ENCODE data around the gene ALS2. TPM values are rescaled to one million over a fixed set of nuclear protein-coding genes. Genes with fewer than 3 reads are reported as not detected.

Gene ALS2
- total and polyA plus RNA-seq, 2 donors from 2014 or later = 7.1 to 24.4 TPM

DNA sequence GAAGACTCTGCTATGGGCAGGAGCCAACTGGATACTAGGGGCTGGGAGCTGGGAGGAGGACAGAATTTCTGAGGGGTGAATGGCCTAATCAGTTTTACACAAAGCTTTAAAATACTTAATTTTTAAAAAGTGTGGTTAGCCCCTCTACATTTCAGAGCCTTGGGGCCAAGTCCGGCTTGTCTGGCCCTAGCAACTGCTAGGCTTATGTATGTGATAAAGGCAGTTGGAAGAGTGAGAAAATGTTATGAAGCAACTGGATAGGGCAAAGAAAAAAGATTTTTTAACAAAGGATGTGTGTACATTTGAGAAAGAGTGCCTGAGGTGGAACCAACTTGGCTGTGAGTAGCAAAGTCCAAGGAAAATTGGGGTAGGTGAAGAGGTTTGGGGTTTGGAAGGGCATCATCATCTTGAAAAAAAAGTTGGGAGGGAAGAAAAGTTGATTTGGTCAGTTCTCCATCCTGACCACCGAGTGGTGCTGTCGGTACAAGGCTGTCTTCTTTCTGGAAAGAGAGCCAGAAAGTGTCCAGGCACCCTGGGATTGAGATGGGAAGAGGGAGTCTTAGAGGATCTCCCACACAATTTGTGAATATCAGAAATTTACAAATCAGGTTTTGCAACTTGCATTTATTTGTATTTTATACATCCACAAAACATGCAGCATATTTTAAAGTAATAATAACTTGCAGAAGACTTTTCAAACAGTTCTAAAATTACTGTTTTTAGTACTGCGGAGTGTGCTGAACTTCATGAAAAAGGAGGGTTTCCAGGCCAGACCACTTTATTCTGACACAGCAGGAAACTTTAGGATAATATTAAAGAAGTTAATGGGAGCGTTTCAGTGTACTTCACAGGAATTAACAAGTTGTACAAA is 15.1 kb upstream of the ALS2 start:
- intact Hi-C loops (cut with DNase I) = loop anchor here (5.0 kb wide), 1 partner anchor 381 kb away; no protein-coding TSS in a partner anchor
- Histone ChIP-seq H3K4me1 (ENCODE audit: control insufficient read depth in 2 of 3, insufficient read depth in 2 of 3, low read depth in 1 of 3, low read length in 3 of 3) (no peaks in the 10 kb centered on the region), H3K4me3 (ENCODE audit: low read length in 3 of 3) (no peak overlapping the region), H3K9me3 (ENCODE audit: control insufficient read depth in 2 of 3, insufficient read depth in 1 of 3, low read length in 3 of 3) (no peaks in the 10 kb centered on the region), H3K27ac (ENCODE audit: low read depth in 2 of 2, low read length in 2 of 2) (no peak overlapping the region), H3K36me3 (ENCODE audit: control insufficient read depth in 2 of 3, insufficient read depth in 3 of 3, low read length in 3 of 3) (no peaks in the 10 kb centered on the region), H3K9ac (ENCODE audit: low read length in 3 of 3) (no peak overlapping the region), H3K27me3 (ENCODE audit: control insufficient read depth, insufficient read depth, low read length) (no peaks in the 10 kb centered on the region)
- DNase-seq = peak in 4 of 5 donors; percentile 43 to 75 (median 48)
- no peak for FAIRE-seq
- TF ChIP-seq, protein P1, sequence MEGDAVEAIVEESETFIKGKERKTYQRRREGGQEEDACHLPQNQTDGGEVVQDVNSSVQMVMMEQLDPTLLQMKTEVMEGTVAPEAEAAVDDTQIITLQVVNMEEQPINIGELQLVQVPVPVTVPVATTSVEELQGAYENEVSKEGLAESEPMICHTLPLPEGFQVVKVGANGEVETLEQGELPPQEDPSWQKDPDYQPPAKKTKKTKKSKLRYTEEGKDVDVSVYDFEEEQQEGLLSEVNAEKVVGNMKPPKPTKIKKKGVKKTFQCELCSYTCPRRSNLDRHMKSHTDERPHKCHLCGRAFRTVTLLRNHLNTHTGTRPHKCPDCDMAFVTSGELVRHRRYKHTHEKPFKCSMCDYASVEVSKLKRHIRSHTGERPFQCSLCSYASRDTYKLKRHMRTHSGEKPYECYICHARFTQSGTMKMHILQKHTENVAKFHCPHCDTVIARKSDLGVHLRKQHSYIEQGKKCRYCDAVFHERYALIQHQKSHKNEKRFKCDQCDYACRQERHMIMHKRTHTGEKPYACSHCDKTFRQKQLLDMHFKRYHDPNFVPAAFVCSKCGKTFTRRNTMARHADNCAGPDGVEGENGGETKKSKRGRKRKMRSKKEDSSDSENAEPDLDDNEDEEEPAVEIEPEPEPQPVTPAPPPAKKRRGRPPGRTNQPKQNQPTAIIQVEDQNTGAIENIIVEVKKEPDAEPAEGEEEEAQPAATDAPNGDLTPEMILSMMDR (IDR thresholded peaks at IDR 0.05; ENCODE audit: borderline replicate concordance, extremely low read depth, insufficient read depth) = peak; percentile 63

DNA sequence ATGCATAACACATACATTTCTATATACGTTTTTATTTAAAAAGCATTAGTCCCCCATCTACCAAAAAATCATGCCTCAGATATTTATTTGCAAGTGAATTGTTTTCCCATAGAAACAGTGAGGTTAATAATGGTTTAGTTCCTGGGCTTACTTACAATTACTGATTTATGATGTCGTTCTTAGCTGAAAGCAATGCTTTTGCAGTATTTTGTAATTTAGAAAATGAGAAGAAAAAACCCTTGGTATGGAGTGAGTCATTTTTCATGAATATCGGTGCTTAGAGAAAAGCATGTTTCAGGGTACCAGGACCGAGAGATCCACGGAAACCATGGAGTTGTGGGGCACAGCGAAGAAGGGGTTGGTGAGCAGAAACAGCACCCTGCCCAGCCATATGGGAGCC is 13.6 kb upstream of the ALS2 start:
- Histone ChIP-seq H3K27me3 (ENCODE audit: control insufficient read depth, insufficient read depth, low read length) (no peaks in the 10 kb centered on the region), H3K9me3 (ENCODE audit: control insufficient read depth in 2 of 3, insufficient read depth in 1 of 3, low read length in 3 of 3) (no peaks in the 10 kb centered on the region), H3K4me3 (ENCODE audit: low read length in 3 of 3) (no peak overlapping the region), H3K4me1 (ENCODE audit: control insufficient read depth in 2 of 3, insufficient read depth in 2 of 3, low read depth in 1 of 3, low read length in 3 of 3) (no peaks in the 10 kb centered on the region), H3K9ac (ENCODE audit: low read length in 3 of 3) (no peak overlapping the region), H3K27ac (ENCODE audit: low read depth in 2 of 2, low read length in 2 of 2) (no peak overlapping the region), H3K36me3 (ENCODE audit: control insufficient read depth in 2 of 3, insufficient read depth in 3 of 3, low read length in 3 of 3) (no peaks in the 10 kb centered on the region)
- no peak for DNase-seq
- FAIRE-seq = no peak
- intact Hi-C loops (cut with DNase I) = no loop called here
- TF ChIP-seq, protein P1 (IDR thresholded peaks at IDR 0.05; ENCODE audit: borderline replicate concordance, extremely low read depth, insufficient read depth) = no peak

DNA sequence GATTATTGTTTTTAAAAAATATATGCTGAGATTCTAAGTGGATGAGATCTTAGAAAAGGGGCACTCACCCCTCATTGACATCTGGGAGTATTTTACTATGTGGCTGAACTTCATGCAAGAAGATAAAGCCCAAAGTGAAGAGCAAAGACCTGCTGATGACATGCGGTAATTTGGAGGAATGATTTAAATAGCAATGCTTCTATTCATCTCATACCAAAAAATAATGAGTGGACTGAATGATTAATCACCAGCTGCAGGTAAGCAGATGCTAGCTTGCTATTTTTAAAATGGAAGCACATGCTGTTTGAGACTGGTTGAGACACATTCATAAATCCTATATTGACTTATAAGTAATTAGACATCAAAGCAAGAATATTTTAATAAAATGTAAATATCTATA is 12.9 kb upstream of the ALS2 start:
- Histone ChIP-seq H3K27me3 (ENCODE audit: control insufficient read depth, insufficient read depth, low read length) (no peaks in the 10 kb centered on the region), H3K27ac (ENCODE audit: low read depth in 2 of 2, low read length in 2 of 2) (no peak overlapping the region), H3K4me1 (ENCODE audit: control insufficient read depth in 2 of 3, insufficient read depth in 2 of 3, low read depth in 1 of 3, low read length in 3 of 3) (no peaks in the 10 kb centered on the region), H3K9ac (ENCODE audit: low read length in 3 of 3) (no peak overlapping the region), H3K9me3 (ENCODE audit: control insufficient read depth in 2 of 3, insufficient read depth in 1 of 3, low read length in 3 of 3) (no peaks in the 10 kb centered on the region), H3K4me3 (ENCODE audit: low read length in 3 of 3) (no peak overlapping the region), H3K36me3 (ENCODE audit: control insufficient read depth in 2 of 3, insufficient read depth in 3 of 3, low read length in 3 of 3) (no peaks in the 10 kb centered on the region)
- intact Hi-C loops (cut with DNase I) = no loop called here
- no peak for DNase-seq
- no peak for FAIRE-seq
- TF ChIP-seq, protein P1 (IDR thresholded peaks at IDR 0.05; ENCODE audit: borderline replicate concordance, extremely low read depth, insufficient read depth) = no peak

Data from kidney (tissue), 14 donors.